GM19099 (cell line): ENCODE data around the gene COLEC12.

Experiments used
- POLR2A ChIP-seq: IDR thresholded peaks from 3 replicates; pipeline ENCODE4 v1.6.1; 2011; ENCODE audit warnings: low read depth; ENCODE audit not compliant: insufficient read length; ENCODE audit errors: extremely low read depth

The COLEC12 gene

DNA sequence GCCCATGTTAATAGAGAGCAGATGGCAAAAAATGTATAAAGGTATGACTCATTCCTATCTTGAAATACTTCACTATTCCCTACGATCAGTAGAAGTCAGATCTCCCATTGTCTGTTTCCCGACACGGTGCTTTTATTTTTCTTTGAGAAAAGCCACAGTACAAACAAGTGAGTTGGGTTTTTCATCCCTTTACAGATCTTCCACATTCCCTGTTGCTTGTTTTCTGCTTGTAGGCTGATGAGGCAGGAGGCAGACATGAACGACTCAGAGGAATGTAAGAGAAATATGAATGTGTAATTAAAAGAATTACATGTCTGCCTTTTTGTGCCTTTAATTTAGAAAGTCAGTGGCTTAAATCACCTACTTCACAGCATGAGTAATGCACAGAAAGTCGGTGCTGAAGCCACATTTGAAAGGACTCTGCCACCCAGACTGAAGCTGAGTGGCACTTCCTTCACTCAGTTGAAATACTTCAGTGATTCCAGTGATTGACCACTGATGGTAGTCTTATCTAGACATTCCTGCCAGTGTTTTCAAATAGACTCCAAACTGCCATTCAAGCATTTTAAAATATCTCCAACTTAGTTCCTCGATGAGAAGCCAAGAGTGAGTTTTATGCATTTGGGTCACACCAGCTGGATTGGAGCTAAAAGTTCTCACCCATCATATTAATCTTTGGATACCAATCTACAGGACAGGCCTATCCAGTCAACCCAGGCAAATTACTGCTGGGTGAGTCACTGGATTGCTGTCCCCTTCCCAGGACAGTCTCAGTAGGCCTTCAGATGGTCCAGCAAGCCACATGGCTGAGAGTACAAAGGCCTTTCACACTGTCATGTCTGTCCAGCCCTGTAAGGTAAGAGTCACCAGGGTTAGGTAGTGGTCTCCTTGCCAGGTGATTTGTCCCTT, 79.0 kb downstream of the COLEC12 start:
- no peak for TF ChIP-seq POLR2A

DNA sequence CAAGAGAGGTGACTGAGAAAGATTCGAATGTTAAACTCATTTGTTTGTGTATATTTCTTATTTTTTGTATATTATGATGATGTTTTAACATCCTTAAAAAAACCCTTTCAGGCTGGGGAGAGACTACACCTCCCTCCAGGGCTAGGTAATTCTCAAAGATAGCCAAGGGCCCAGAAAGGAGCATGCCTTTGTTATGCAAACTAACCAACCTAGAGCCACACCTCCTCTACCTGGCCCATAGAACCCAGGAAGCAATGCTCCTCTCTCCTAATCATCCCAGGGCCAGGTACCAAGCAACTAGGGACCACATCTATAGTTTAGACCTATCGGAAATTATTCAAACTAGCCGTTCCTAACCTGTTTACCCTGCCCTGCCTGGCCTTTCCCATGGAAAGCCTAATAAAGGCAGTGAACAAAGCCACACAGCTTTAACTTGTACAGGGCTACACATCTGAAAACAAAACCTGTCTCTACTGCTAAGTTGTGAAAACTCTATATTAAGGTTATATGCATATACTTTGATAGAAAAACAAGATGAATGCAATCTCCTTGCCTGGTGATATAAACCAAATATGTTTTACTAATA, 79.7 kb downstream of the COLEC12 start:
- no peak for TF ChIP-seq POLR2A

GRCh38 chr18:419541-420175, 80.8 kb downstream of the COLEC12 start:
- TF ChIP-seq POLR2A: no peak

DNA sequence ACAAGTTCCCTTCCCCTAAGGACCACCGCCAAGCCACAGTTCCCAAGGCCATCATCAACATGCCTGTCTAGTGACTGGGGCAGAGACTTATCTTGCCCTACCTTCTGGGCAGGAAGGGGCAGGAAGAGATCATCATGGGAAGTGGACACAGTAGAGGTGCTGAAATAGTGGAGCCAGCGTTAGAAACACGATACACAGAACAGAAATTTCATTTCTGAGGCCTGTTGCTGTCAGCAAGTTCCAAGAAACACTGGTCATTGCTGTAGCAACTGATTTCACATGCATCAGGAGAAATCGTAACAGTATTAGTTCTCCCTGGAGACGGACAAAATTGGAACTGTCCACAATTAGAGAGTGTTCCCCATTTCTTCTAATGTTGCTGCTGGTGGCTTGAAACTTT, 83.0 kb downstream of the COLEC12 start:
- TF ChIP-seq POLR2A: no peak

GRCh38 chr18:416930-417329, 83.6 kb downstream of the COLEC12 start:
- TF ChIP-seq POLR2A: no peak

DNA sequence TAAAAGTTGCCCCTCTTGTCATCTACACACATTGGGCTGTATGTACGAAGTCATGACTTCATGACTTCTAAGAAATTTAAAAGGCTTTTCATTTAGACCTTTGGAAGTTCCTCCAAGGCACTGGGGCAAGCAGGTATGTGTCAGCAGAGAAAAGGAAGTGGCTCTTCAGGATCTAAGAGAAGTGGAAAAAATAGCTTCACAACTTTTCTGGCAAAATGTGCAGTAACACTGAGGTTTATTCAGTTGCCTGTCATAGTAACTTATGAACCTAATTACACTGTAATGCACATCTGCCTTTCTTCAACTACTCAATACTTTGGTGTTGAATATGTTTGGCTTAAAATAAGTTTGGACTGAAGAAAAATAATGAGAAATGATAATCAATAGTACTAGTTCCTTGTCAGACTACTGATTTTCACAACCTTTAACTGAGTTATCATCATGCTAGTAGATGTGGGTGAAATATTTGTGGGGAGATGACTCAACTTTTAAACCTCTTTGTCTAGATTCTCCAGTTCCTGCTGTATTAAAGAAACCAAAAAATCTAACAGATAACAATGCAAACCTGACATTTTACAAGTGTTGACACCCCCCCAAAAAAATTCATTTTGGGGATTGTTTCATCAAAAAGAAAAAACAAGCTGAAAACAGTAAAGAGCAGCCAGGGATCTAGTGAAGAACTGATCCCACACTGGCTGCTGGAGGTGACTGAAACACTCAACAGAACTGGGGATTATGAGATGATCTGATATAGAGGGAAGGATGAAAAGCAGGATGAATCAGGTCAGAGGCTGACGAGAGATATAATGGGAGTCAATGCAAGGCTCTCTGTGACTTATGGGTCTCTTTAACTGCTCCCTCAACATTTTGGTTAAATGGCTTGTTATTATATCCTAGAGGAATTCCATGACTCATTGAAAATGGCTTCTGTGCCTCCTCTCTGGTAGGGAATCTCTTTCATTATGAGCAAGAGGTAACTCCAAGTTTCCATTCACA, 84.6 kb downstream of the COLEC12 start:
- no peak for TF ChIP-seq POLR2A

DNA sequence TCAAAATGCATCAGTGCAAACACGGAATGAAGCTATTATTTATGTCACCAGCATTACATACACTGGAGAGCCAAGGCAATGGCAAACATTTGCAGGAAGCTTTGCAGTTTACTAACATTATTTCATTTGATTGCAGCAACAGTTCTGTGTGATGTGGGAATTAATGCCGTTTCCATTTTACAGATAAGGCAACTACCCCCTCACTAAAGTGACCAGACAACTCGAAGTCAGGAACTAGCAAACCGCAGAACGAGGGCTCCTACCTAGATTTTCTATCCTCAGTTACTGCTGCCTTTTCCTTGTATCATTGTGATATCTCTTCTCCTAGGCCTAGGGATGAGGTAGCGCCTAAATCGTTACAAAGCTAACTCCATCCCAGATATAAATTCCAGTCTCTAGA, 85.5 kb downstream of the COLEC12 start:
- TF ChIP-seq POLR2A: no peak

DNA sequence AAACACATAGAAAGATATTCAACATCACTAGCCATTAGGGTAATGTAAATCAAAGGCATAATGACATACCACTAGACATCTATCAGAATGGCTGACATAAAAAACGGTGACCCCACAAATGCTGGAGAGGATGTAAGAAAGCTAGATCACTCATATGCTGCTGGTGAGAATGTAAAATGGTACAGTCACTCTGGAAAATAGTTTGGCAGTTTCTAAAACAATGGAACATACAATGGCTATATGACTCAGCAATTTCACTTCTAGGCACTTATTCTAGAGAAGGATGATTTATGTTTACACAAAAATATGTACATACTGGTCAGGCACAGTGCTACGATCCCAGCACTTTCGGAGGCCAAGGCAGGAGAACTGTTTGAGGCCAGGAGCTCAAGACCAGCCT, 87.3 kb downstream of the COLEC12 start:
- no peak for TF ChIP-seq POLR2A

DNA sequence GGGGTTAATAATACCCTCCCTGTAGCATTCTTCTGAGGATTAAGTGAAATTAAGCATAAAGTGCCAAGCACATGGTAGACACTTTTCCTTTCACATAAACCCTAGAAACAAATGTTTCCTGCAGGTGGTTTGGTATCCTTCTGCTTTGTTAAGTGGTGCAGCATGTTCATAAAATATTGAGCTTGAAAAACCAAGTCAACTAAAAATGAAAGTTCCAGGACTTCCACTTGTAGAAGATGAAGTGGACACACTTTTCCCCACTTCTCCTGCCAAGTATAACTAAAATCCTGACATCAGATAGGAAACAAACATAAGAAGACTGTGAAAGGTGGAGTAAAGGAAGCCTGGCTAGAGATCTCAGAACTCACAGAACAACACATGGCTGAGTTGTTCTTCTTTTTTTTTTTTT, 90.5 kb downstream of the COLEC12 start:
- TF ChIP-seq POLR2A: no peak

GRCh38 chr18:408367-408766, 92.1 kb downstream of the COLEC12 start:
- no peak for TF ChIP-seq POLR2A

DNA sequence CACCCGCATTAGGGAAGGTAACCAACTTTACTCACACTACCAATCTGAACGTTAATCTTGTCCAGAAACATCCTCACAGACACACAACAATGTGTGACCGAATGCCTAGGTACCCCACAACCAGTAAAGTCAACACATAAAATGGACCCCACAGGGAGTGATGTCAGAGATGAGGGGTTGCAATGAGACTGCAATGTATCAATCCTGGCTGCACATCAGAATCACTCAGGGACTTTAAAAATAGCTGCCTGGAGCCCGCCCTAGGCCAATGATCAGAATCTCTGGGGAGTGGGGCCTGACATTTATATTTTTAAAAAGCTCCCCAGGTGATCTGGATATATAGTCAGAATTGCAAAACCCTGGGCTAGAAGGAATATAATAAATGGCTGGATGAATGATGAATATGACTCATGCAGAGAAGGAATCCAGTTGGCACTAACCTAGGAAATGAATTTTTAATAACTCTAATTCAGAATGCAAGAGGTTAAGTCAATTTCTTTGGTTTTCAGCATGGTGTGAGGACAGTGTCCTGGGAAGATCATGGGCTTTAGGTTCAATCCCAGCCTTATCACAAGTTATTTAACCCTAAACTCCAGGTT, 92.8 kb downstream of the COLEC12 start:
- no peak for TF ChIP-seq POLR2A

DNA sequence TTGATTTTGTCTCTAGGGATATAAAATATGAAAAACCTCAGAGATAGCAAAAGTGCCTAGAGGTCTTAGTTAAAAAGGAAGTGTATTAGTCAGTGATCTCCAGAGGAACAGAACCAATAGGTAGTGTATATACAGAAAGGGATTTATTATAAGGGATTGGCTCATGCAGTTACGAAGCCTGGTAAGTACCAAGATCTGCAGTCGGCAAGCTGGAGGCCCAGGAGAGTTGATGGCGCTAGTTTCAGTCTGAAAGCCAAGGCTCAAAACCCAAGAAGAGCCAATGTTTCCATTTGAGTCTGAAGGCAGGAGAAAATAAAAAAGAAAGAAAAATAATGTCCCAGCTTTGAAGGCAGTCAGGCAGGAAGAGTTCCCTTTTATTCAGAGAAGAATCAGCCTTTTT, 93.3 kb downstream of the COLEC12 start:
- TF ChIP-seq POLR2A: no peak

GRCh38 chr18:406677-407076, 93.8 kb downstream of the COLEC12 start:
- no peak for TF ChIP-seq POLR2A

DNA sequence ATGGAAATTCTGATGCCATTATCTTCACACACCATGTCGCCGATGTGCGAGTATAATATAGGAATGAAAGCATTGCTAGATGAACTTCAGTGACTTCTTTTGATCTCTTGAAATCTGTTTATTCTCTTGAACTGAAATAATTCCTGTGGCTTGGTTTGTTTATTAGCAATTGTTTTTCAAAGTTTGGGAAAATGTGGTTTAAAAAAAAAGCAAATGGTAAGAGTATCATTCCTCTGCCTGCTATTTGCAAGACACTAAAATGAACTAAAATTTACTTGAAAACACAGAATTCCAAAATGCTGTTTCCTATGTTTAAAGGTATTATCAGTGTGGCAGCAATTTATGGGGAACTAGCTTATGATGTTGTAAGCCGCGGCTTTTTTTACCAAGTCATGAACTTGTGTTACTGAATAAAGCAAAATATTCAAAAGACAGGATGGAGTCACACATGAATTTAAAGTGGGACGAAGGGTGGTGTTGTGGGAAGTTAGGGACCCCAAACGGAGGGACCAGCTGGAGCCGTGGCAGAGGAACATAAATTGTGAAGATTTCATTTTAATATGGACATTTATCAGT, 96.4 kb downstream of the COLEC12 start:
- no peak for TF ChIP-seq POLR2A
